Neutrophil (primary cell): ENCODE measurements around the gene NRG2.

Experiments
- H3K27ac ChIP-seq: fragments of 200-600 bp; sonication (generic); 2 replicates; pipeline ENCODE4 v1.5.1; 2016; ENCODE audit warnings: mild to moderate bottlenecking, moderate library complexity
- H3K27me3 ChIP-seq: fragments of 200-600 bp; sonication (generic); 2 replicates; pipeline ENCODE4 v1.6.0; 2016; ENCODE audit warnings: mild to moderate bottlenecking
- H3K36me3 ChIP-seq: fragments of 200-600 bp; sonication (generic); 2 replicates; pipeline ENCODE4 v1.5.1; 2017
- H3K4me1 ChIP-seq, 2 experiments: fragments of 200-600 bp in 1 of 2; sonication (generic) in 1 of 2; 1 replicate in 1 of 2; 2 replicates in 1 of 2; pipeline versions ENCODE4 v1.5.1 to v1.6.1; 2013 to 2016; ENCODE audit warnings: low read depth in 1 of 2, low read length in 1 of 2, mild to moderate bottlenecking in 1 of 2, moderate library complexity in 1 of 2; ENCODE audit not compliant: control insufficient read depth in 1 of 2, insufficient read depth in 1 of 2
- H3K4me3 ChIP-seq, 2 experiments: fragments of 200-600 bp in 1 of 2; sonication (generic) in 1 of 2; 1 replicate in 1 of 2; 2 replicates in 1 of 2; pipeline ENCODE4 v1.5.1; 2013 to 2016; ENCODE audit warnings: low read depth in 1 of 2, low read length in 1 of 2, mild to moderate bottlenecking in 1 of 2, moderate library complexity in 1 of 2
- H3K9me3 ChIP-seq: fragments of 200-600 bp; sonication (generic); 2 replicates; pipeline ENCODE4 v1.5.1; 2016
- CTCF ChIP-seq: fragments of 200-600 bp; sonication (generic); IDR thresholded peaks from 2 replicates; pipeline ENCODE4 v1.5.1; 2016; ENCODE audit warnings: antibody characterized with exemption

Gene NRG2

GRCh38 chr5:139951983-139952382, 91.1 kb downstream of the NRG2 start:
- TF ChIP-seq CTCF, result no peak
- Histone ChIP-seq H3K9me3 (no peaks in the 10 kb centered on the region), H3K27me3 (peaks cover 34% of the 10 kb centered on the region), H3K4me1 (no peaks in the 10 kb centered on the region), H3K36me3 (no peaks in the 10 kb centered on the region), H3K27ac (no peak overlapping the region), H3K4me3 (no peak overlapping the region)

GRCh38 chr5:139951296-139951924, 91.7 kb downstream of the NRG2 start:
- no peak for TF ChIP-seq CTCF
- Histone ChIP-seq H3K36me3 (no peaks in the 10 kb centered on the region), H3K4me1 (no peaks in the 10 kb centered on the region), H3K27me3 (peaks cover 33% of the 10 kb centered on the region), H3K4me3 (no peak overlapping the region), H3K9me3 (no peaks in the 10 kb centered on the region), H3K27ac (no peak overlapping the region)

- TF ChIP-seq CTCF, result no peak
- peaks cover 0 to 4% of the 10 kb centered on the region in 2 experiments for H3K4me1 ChIP-seq
- no peaks in the 10 kb centered on the region for H3K9me3 ChIP-seq
- H3K36me3 ChIP-seq, result no peaks in the 10 kb centered on the region
- H3K4me3 ChIP-seq, result no peak overlapping the region
- H3K27ac ChIP-seq, result no peak overlapping the region
- H3K27me3 ChIP-seq, result peaks cover 29% of the 10 kb centered on the region
Measured at GRCh38 chr5:139950436-139950835, 92.7 kb downstream of the NRG2 start.

GRCh38 chr5:139949710-139950109, 93.4 kb downstream of the NRG2 start:
- Histone ChIP-seq H3K4me1 (peaks cover 0 to 4% of the 10 kb centered on the region in 2 experiments), H3K36me3 (no peaks in the 10 kb centered on the region), H3K9me3 (no peaks in the 10 kb centered on the region), H3K4me3 (no peak overlapping the region), H3K27ac (no peak overlapping the region), H3K27me3 (peaks cover 27% of the 10 kb centered on the region)
- no peak for TF ChIP-seq CTCF

GRCh38 chr5:139947727-139948126, 95.4 kb downstream of the NRG2 start:
- no peaks in the 10 kb centered on the region for H3K36me3 ChIP-seq
- H3K4me1 ChIP-seq, result peaks cover 0 to 4% of the 10 kb centered on the region in 2 experiments
- H3K27me3 ChIP-seq, result peaks cover 30% of the 10 kb centered on the region
- no peak overlapping the region for H3K4me3 ChIP-seq
- no peak overlapping the region for H3K27ac ChIP-seq
- H3K9me3 ChIP-seq, result no peaks in the 10 kb centered on the region
- TF ChIP-seq CTCF, result no peak
